ENCODE measurements around the gene SPATA19.

The SPATA19 gene

GRCh38 chr11:133834682-133835592 is 10.4 kb downstream of the SPATA19 start:
- peak; percentile 81 for DNase-seq (ENCODE audit: low read depth)
- H3K4me3 ChIP-seq (ENCODE audit: low read depth, low read length) = no peak overlapping the region
- TF ChIP-seq POLR2A (IDR thresholded peaks at IDR 0.05; ENCODE audit: extremely low read depth, insufficient read length) = no peak
- no peak for TF ChIP-seq MYC (IDR thresholded peaks at IDR 0.05; ENCODE audit: low read depth, low read length)
- peak; percentile 24; the same call in 1 of the 2 replicates for TF ChIP-seq MAX (IDR thresholded peaks at IDR 0.05; ENCODE audit: low read depth, low read length)
- TF ChIP-seq CTCF (IDR thresholded peaks at IDR 0.05; ENCODE audit: low read depth, low read length) = peak; percentile 69

- H3K4me3 ChIP-seq (ENCODE audit: low read depth, low read length) = no peak overlapping the region
- TF ChIP-seq POLR2A (IDR thresholded peaks at IDR 0.05; ENCODE audit: extremely low read depth, insufficient read length) (no peak), MAX (IDR thresholded peaks at IDR 0.05; ENCODE audit: low read depth, low read length) (no peak)
- DNase-seq (ENCODE audit: low read depth) = no peak
These were observed 11.2 kb downstream of the SPATA19 start for GRCh38 chr11:133833898-133834681.

GRCh38 chr11:133832991-133833897 is 12.1 kb downstream of the SPATA19 start:
- H3K4me3 ChIP-seq (ENCODE audit: low read depth, low read length) = no peak overlapping the region
- TF ChIP-seq POLR2A (IDR thresholded peaks at IDR 0.05; ENCODE audit: extremely low read depth, insufficient read length) = no peak
- no peak for TF ChIP-seq CTCF (IDR thresholded peaks at IDR 0.05; ENCODE audit: low read depth, low read length)
- no peak for TF ChIP-seq MAX (IDR thresholded peaks at IDR 0.05; ENCODE audit: low read depth, low read length)
- no peak for TF ChIP-seq MYC (IDR thresholded peaks at IDR 0.05; ENCODE audit: low read depth, low read length)
- DNase-seq (ENCODE audit: low read depth) = no peak

- TF ChIP-seq CTCF (IDR thresholded peaks at IDR 0.05; ENCODE audit: low read depth, low read length) (no peak), MAX (IDR thresholded peaks at IDR 0.05; ENCODE audit: low read depth, low read length) (no peak), POLR2A (IDR thresholded peaks at IDR 0.05; ENCODE audit: extremely low read depth, insufficient read length) (no peak)
- H3K4me3 ChIP-seq (ENCODE audit: low read depth, low read length) = no peak overlapping the region
- no peak for DNase-seq (ENCODE audit: low read depth)
These were observed 13.0 kb downstream of the SPATA19 start for GRCh38 chr11:133832096-133832990.

- no peak overlapping the region for H3K4me3 ChIP-seq (ENCODE audit: low read depth, low read length)
- TF ChIP-seq POLR2A (IDR thresholded peaks at IDR 0.05; ENCODE audit: extremely low read depth, insufficient read length) (no peak), CTCF (IDR thresholded peaks at IDR 0.05; ENCODE audit: low read depth, low read length) (peak; percentile 45)
- DNase-seq (ENCODE audit: low read depth) = no peak
These were observed 14.1 kb downstream of the SPATA19 start for GRCh38 chr11:133830931-133831907.

All from NB4 (cell line).